Ascending aorta (tissue), 2 donors: ENCODE data around the gene ABCC1. TPM values are rescaled to one million over a fixed set of nuclear protein-coding genes. Genes with fewer than 3 reads are reported as not detected.

Experiments used
- DNase-seq, 2 donors: peaks; one replicate each; pipeline ENCODE4 v3.0.0-alpha.2; 2019; ENCODE audit warnings: low spot score in 2 of 2
- H3K27ac ChIP-seq, 2 donors: fragments of 200-600 bp; sonication (generic); one replicate each; pipeline ENCODE4 v1.5.1; 2016 to 2017; ENCODE audit warnings: mild to moderate bottlenecking in 1 of 2
- H3K27me3 ChIP-seq: fragments of 200-600 bp; sonication (generic); one replicate; pipeline ENCODE4 v1.5.1; 2017
- H3K36me3 ChIP-seq, 2 donors: fragments of 200-600 bp; sonication (generic); one replicate each; pipeline ENCODE4 v1.5.1; 2016
- H3K4me1 ChIP-seq, 2 donors: fragments of 200-600 bp; sonication (generic); one replicate each; pipeline ENCODE4 v1.5.1; 2016 to 2017; ENCODE audit warnings: mild to moderate bottlenecking in 1 of 2
- H3K4me3 ChIP-seq, 2 donors: fragments of 200-600 bp; sonication (generic); one replicate each; pipeline ENCODE4 v1.5.1; 2016 to 2017; ENCODE audit warnings: mild to moderate bottlenecking in 1 of 2
- H3K9me3 ChIP-seq, 2 donors: fragments of 200-600 bp; sonication (generic); one replicate each; pipeline ENCODE4 v1.5.1; 2016
- intact Hi-C: fragments of 100-400 bp; cut with DNase I; formaldehyde crosslinking; loops from one replicate; pipeline ENCODE4 v1.15.1; 2023
- total RNA-seq: library from RNA; depleted of rRNA; stranded (reverse); fragments of >200 nt; gene quantifications from one replicate; pipeline ENCODE4 v1.1.0, GENCODE V29; 2016
- TF ChIP-seq, protein P1 (sequence below), 3 experiments: fragments of 200-600 bp in 2 of 3; fragments of 450-650 bp in 1 of 3; sonication (generic) in 2 of 3; IDR thresholded peaks; one replicate each; pipeline ENCODE4 v1.5.1; 2016 to 2019; ENCODE audit warnings: antibody characterized with exemption in 3 of 3, mild to moderate bottlenecking in 1 of 3, moderate library complexity in 1 of 3

ABCC1 gene
- total RNA-seq, 1 donor from 2014 or later: 144 TPM

GRCh38 chr16:16096121-16096857, 146.9 kb downstream of the ABCC1 start:
- TF ChIP-seq, protein P1, sequence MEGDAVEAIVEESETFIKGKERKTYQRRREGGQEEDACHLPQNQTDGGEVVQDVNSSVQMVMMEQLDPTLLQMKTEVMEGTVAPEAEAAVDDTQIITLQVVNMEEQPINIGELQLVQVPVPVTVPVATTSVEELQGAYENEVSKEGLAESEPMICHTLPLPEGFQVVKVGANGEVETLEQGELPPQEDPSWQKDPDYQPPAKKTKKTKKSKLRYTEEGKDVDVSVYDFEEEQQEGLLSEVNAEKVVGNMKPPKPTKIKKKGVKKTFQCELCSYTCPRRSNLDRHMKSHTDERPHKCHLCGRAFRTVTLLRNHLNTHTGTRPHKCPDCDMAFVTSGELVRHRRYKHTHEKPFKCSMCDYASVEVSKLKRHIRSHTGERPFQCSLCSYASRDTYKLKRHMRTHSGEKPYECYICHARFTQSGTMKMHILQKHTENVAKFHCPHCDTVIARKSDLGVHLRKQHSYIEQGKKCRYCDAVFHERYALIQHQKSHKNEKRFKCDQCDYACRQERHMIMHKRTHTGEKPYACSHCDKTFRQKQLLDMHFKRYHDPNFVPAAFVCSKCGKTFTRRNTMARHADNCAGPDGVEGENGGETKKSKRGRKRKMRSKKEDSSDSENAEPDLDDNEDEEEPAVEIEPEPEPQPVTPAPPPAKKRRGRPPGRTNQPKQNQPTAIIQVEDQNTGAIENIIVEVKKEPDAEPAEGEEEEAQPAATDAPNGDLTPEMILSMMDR (IDR thresholded peaks at IDR 0.05): peak in 1 of 3 experiments; percentile 38
- H3K27me3 ChIP-seq: no peaks in the 10 kb centered on the region
- intact Hi-C loops: loop anchor here (5.0 kb wide), 1 partner anchor 34 kb away; no protein-coding TSS in a partner anchor
- H3K9me3 ChIP-seq: no peaks in the 10 kb centered on the region
- peak in 1 of 2 donors; percentile 87 for DNase-seq
- peaks cover 15 to 37% of the 10 kb centered on the region in 2 donors for H3K36me3 ChIP-seq
- H3K27ac ChIP-seq: peak overlapping the region; percentile 83 to 89
- peaks cover 11 to 36% of the 10 kb centered on the region in 2 donors for H3K4me1 ChIP-seq
- H3K4me3 ChIP-seq: peak overlapping the region in 1 of 2 donors; percentile 23

GRCh38 chr16:16096858-16097213, 147.4 kb downstream of the ABCC1 start:
- H3K9me3 ChIP-seq: no peaks in the 10 kb centered on the region
- peak overlapping the region; percentile 83 to 89 for H3K27ac ChIP-seq
- no peak overlapping the region for H3K4me3 ChIP-seq
- intact Hi-C loops: loop anchor here (5.0 kb wide), 1 partner anchor 35 kb away; no protein-coding TSS in a partner anchor
- H3K27me3 ChIP-seq: no peaks in the 10 kb centered on the region
- TF ChIP-seq, protein P1 (IDR thresholded peaks at IDR 0.05): no peak
- H3K4me1 ChIP-seq: peaks cover 11 to 36% of the 10 kb centered on the region in 2 donors
- no peak for DNase-seq
- H3K36me3 ChIP-seq: peaks cover 10 to 31% of the 10 kb centered on the region in 2 donors

GRCh38 chr16:16099320-16099719, 149.9 kb downstream of the ABCC1 start:
- no peak for DNase-seq
- no peak overlapping the region for H3K4me3 ChIP-seq
- no peaks in the 10 kb centered on the region for H3K27me3 ChIP-seq
- no peak overlapping the region for H3K27ac ChIP-seq
- peaks cover 26 to 41% of the 10 kb centered on the region in 2 donors for H3K36me3 ChIP-seq
- intact Hi-C loops: loop anchor here (5.0 kb wide), 1 partner anchor 37 kb away; no protein-coding TSS in a partner anchor
- TF ChIP-seq, protein P1 (IDR thresholded peaks at IDR 0.05): no peak
- no peaks in the 10 kb centered on the region for H3K9me3 ChIP-seq
- peaks cover 8 to 26% of the 10 kb centered on the region in 2 donors for H3K4me1 ChIP-seq

- Histone ChIP-seq H3K4me3 (no peak overlapping the region), H3K27me3 (no peaks in the 10 kb centered on the region), H3K36me3 (peaks cover 34 to 54% of the 10 kb centered on the region in 2 donors), H3K27ac (no peak overlapping the region), H3K4me1 (peaks cover 8 to 15% of the 10 kb centered on the region in 2 donors), H3K9me3 (no peaks in the 10 kb centered on the region)
- TF ChIP-seq, protein P1 (IDR thresholded peaks at IDR 0.05): no peak
- intact Hi-C loops: no loop called here
- DNase-seq: no peak
Observed at GRCh38 chr16:16100631-16101030, 151.2 kb downstream of the ABCC1 start.

DNA sequence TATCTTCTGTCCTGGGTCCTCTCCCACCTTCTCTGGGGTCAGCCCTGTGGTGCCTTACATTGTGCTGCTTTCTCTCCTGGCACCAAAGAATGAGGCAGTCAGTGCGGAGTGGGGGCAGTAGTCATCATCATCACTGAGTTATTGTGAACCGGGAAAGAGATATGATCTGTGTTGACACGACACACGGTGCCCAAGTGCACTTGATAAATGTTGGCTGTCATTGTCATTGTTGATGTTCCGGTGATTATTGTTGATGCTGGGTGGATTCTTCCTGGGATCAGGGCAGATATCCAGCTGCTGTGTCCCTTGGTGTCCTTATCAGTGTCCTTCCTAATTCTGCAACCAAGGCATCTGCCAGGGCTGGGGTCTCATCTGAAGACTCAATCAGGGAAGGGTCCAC, 152.2 kb downstream of the ABCC1 start:
- no peak overlapping the region for H3K4me3 ChIP-seq
- peaks cover 3 to 6% of the 10 kb centered on the region in 2 donors for H3K4me1 ChIP-seq
- H3K9me3 ChIP-seq: no peaks in the 10 kb centered on the region
- H3K36me3 ChIP-seq: peaks cover 42 to 58% of the 10 kb centered on the region in 2 donors
- no peak for DNase-seq
- intact Hi-C loops: no loop called here
- TF ChIP-seq, protein P1 (IDR thresholded peaks at IDR 0.05): no peak
- no peak overlapping the region for H3K27ac ChIP-seq
- H3K27me3 ChIP-seq: no peaks in the 10 kb centered on the region
